GM23248 (cell line): Measurements from ENCODE around the gene PRLR. TPM values are rescaled to one million over a fixed set of nuclear protein-coding genes. Genes with fewer than 3 reads are reported as not detected.
A peak's percentile ranks its signal among the peaks of the same experiment; 100 is the strongest.

ENCODE experiments used
- DNase-seq: peaks from one replicate; pipeline ENCODE4 v3.0.0-alpha.2; 2015
- H2AFZ ChIP-seq: fragments of 200-600 bp; sonication (generic); 2 replicates; pipeline ENCODE4 v1.6.1; 2016; ENCODE audit warnings: antibody characterized with exemption
- H3F3A ChIP-seq: fragments of 200-600 bp; sonication (generic); 2 replicates; pipeline ENCODE4 v1.6.1; 2016; ENCODE audit warnings: mild to moderate bottlenecking, antibody characterized with exemption, mixed run types; ENCODE audit not compliant: insufficient read depth
- H3K27ac ChIP-seq: fragments of 200-600 bp; sonication (generic); 2 replicates; pipeline ENCODE4 v1.5.1; 2016; ENCODE audit warnings: mild to moderate bottlenecking
- H3K27me3 ChIP-seq: fragments of 200-600 bp; sonication (generic); replicated peaks from 2 replicates; pipeline ENCODE4 v1.6.1; 2016; ENCODE audit warnings: mild to moderate bottlenecking; ENCODE audit not compliant: insufficient read depth
- H3K36me3 ChIP-seq: fragments of 200-600 bp; sonication (generic); 2 replicates; pipeline ENCODE4 v1.6.1; 2016; ENCODE audit warnings: low read depth, mild to moderate bottlenecking
- H3K4me1 ChIP-seq: fragments of 200-600 bp; sonication (generic); 2 replicates; pipeline ENCODE4 v1.6.1; 2016; ENCODE audit warnings: mild to moderate bottlenecking; ENCODE audit not compliant: insufficient read depth
- H3K4me2 ChIP-seq: fragments of 200-600 bp; sonication (generic); one replicate; pipeline ENCODE4 v1.6.1; 2016; ENCODE audit warnings: mild to moderate bottlenecking; ENCODE audit not compliant: unreplicated experiment
- H3K4me3 ChIP-seq: fragments of 200-600 bp; sonication (generic); 2 replicates; pipeline ENCODE4 v1.5.1; 2016; ENCODE audit warnings: mild to moderate bottlenecking
- H3K79me2 ChIP-seq: fragments of 200-600 bp; sonication (generic); 2 replicates; pipeline ENCODE4 v1.6.1; 2016; ENCODE audit warnings: mild to moderate bottlenecking; ENCODE audit not compliant: insufficient read depth
- H3K9ac ChIP-seq: fragments of 200-600 bp; sonication (generic); 2 replicates; pipeline ENCODE4 v1.6.1; 2016; ENCODE audit warnings: mild to moderate bottlenecking
- H3K9me2 ChIP-seq: fragments of 200-600 bp; sonication (generic); 2 replicates; pipeline ENCODE4 v1.6.1; 2016; ENCODE audit warnings: mixed run types, mild to moderate bottlenecking, moderate library complexity; ENCODE audit not compliant: insufficient read depth
- H3K9me3 ChIP-seq: fragments of 200-600 bp; sonication (generic); one replicate; pipeline ENCODE4 v1.6.1; 2017; ENCODE audit warnings: low read depth
- H4K20me1 ChIP-seq: fragments of 200-600 bp; sonication (generic); 2 replicates; pipeline ENCODE4 v1.6.0; 2016; ENCODE audit not compliant: insufficient read depth
- EZH2 ChIP-seq: fragments of 200-600 bp; sonication (generic); IDR thresholded peaks from 2 replicates; pipeline ENCODE4 v1.6.1; 2018; ENCODE audit warnings: antibody characterized with exemption, mild to moderate bottlenecking; ENCODE audit not compliant: insufficient read depth, poor library complexity, severe bottlenecking
- EZH2phosphoT487 ChIP-seq: fragments of 200-600 bp; sonication (generic); IDR thresholded peaks from 2 replicates; pipeline ENCODE4 v1.6.1; 2018; ENCODE audit warnings: antibody characterized with exemption, moderate library complexity, mild to moderate bottlenecking, low read depth; ENCODE audit not compliant: insufficient read depth
- WGBS, 2 experiments: methylation state at CpG; one replicate each; pipeline ENCODE4 v1.1.6; 2015 to 2017; ENCODE audit warnings: low lambda C conversion rate in 2 of 2, low coverage in 1 of 2; ENCODE audit errors: missing lambda C conversion rate in 2 of 2; 5-methylcytosine and 5-hydroxymethylcytosine counted together
- in situ Hi-C: fragments of 300-500 bp; cut with MboI; formaldehyde crosslinking; loops from 2 replicates; pipeline ENCODE4 v1.15.0; 2020
- polyA plus RNA-seq: library from polyadenylated mRNA; unstranded; fragments of >200 nt; fragmentation: Nextera tagmentation; extraction: Ambion mirVana; gene quantifications from 2 replicates; pipeline ENCODE4 v1.2.1, GENCODE V29; 2016
- total RNA-seq: library from RNA; depleted of rRNA; stranded (reverse); fragments of >200 nt; shearing (Covaris generic); gene quantifications from 2 replicates; pipeline ENCODE4 v1.2.3, GENCODE V29; 2014

The PRLR gene
- total and polyA plus RNA-seq, 2 experiments from 2014 or later = 0.80 to 5.8 TPM

- Histone ChIP-seq H3K4me1 (peaks cover 34% of the 10 kb centered on the region), H4K20me1 (no peaks in the 10 kb centered on the region), H3K4me2 (no peak overlapping the region), H3K9ac (no peak overlapping the region), H3K9me2 (no peaks in the 10 kb centered on the region), H2AFZ (no peak overlapping the region), H3K36me3 (no peaks in the 10 kb centered on the region), H3F3A (peaks cover 27% of the 10 kb centered on the region), H3K27me3 (no peaks in the 10 kb centered on the region), H3K9me3 (no peaks in the 10 kb centered on the region), H3K27ac (no peak overlapping the region), H3K4me3 (no peak overlapping the region), H3K79me2 (no peaks in the 10 kb centered on the region)
- TF ChIP-seq EZH2 = no peak
- TF ChIP-seq EZH2phosphoT487 = no peak
- in situ Hi-C loops = no loop called here
- DNase-seq = no peak
- WGBS, 2 experiments = 76 to 82% methylated on average over 1 of the region's 1 CpG
Observed at GRCh38 chr5:35045280-35045679, 185.0 kb downstream of the PRLR start.

- Histone ChIP-seq H3K4me1 (peaks cover 37% of the 10 kb centered on the region), H4K20me1 (no peaks in the 10 kb centered on the region), H3K9ac (no peak overlapping the region), H3K9me2 (no peaks in the 10 kb centered on the region), H3K27ac (no peak overlapping the region), H3K79me2 (no peaks in the 10 kb centered on the region), H3K36me3 (no peaks in the 10 kb centered on the region), H3F3A (peaks cover 27% of the 10 kb centered on the region), H3K9me3 (no peaks in the 10 kb centered on the region), H3K27me3 (no peaks in the 10 kb centered on the region), H3K4me2 (no peak overlapping the region), H2AFZ (no peak overlapping the region), H3K4me3 (no peak overlapping the region)
- DNase-seq = no peak
- no peak for TF ChIP-seq EZH2phosphoT487
- no peak for TF ChIP-seq EZH2
- WGBS, 2 experiments = 85 to 87% methylated on average over 4 of the region's 4 CpGs
- in situ Hi-C loops = no loop called here
Observed at GRCh38 chr5:35044649-35045048, 185.6 kb downstream of the PRLR start.

- Histone ChIP-seq H3K36me3 (no peaks in the 10 kb centered on the region), H3F3A (peaks cover 27% of the 10 kb centered on the region), H4K20me1 (no peaks in the 10 kb centered on the region), H3K4me2 (no peak overlapping the region), H3K4me1 (peaks cover 35% of the 10 kb centered on the region), H3K27me3 (no peaks in the 10 kb centered on the region), H3K4me3 (no peak overlapping the region), H3K79me2 (no peaks in the 10 kb centered on the region), H2AFZ (no peak overlapping the region), H3K9ac (no peak overlapping the region), H3K9me3 (no peaks in the 10 kb centered on the region), H3K27ac (no peak overlapping the region), H3K9me2 (no peaks in the 10 kb centered on the region)
- WGBS, 2 experiments = 45 to 54% methylated on average over 4 of the region's 4 CpGs
- no peak for DNase-seq
- in situ Hi-C loops = no loop called here
- TF ChIP-seq EZH2phosphoT487 = no peak
- no peak for TF ChIP-seq EZH2
Observed at GRCh38 chr5:35042781-35043180, 187.5 kb downstream of the PRLR start.

GRCh38 chr5:35041261-35041660 lies 189.0 kb downstream of the PRLR start:
- Histone ChIP-seq H3K4me2 (peak overlapping the region; percentile 8), H3K4me1 (peaks cover 23% of the 10 kb centered on the region), H3K9me3 (no peaks in the 10 kb centered on the region), H3K9me2 (no peaks in the 10 kb centered on the region), H3K9ac (no peak overlapping the region), H3K36me3 (no peaks in the 10 kb centered on the region), H3K79me2 (no peaks in the 10 kb centered on the region), H2AFZ (peak overlapping the region; percentile 54), H4K20me1 (no peaks in the 10 kb centered on the region), H3F3A (peaks cover 17% of the 10 kb centered on the region), H3K27me3 (no peaks in the 10 kb centered on the region), H3K4me3 (no peak overlapping the region), H3K27ac (no peak overlapping the region)
- DNase-seq = peak; percentile 66
- WGBS, 2 experiments = 17 to 20% methylated on average over 3 of the region's 3 CpGs
- TF ChIP-seq EZH2phosphoT487 (no peak), EZH2 (no peak)
- in situ Hi-C loops = no loop called here

- Histone ChIP-seq H4K20me1 (no peaks in the 10 kb centered on the region), H3K79me2 (no peaks in the 10 kb centered on the region), H3K36me3 (no peaks in the 10 kb centered on the region), H3K27ac (no peak overlapping the region), H3K9ac (no peak overlapping the region), H3K9me3 (no peaks in the 10 kb centered on the region), H3K4me3 (no peak overlapping the region), H3F3A (peaks cover 16% of the 10 kb centered on the region; the same call in 1 of the 2 replicates), H3K9me2 (no peaks in the 10 kb centered on the region), H3K27me3 (no peaks in the 10 kb centered on the region), H3K4me2 (no peak overlapping the region), H3K4me1 (peaks cover 20% of the 10 kb centered on the region), H2AFZ (no peak overlapping the region)
- 54 to 77% methylated on average over 2 of the region's 2 CpGs for WGBS, 2 experiments
- DNase-seq = no peak
- no peak for TF ChIP-seq EZH2phosphoT487
- TF ChIP-seq EZH2 = no peak
- in situ Hi-C loops = no loop called here
Observed at GRCh38 chr5:35038891-35039290, 191.4 kb downstream of the PRLR start.
